NT2/D1 (cell line): ENCODE results near the gene PDCD2L.

Experiments
- SUZ12 ChIP-seq: IDR thresholded peaks from 2 replicates; pipeline ENCODE4 v1.6.1; 2011; ENCODE audit not compliant: insufficient read length, insufficient read depth; ENCODE audit errors: extremely low read depth
- YY1 ChIP-seq: IDR thresholded peaks from 2 replicates; pipeline ENCODE4 v1.6.1; 2011; ENCODE audit not compliant: insufficient read length, insufficient read depth
- ZNF274 ChIP-seq: IDR thresholded peaks from 2 replicates; pipeline ENCODE4 v1.6.1; 2011; ENCODE audit warnings: mild to moderate bottlenecking, low read depth, low read length

GRCh38 chr19:34411216-34411615 lies 7.0 kb downstream of the PDCD2L start:
- TF ChIP-seq ZNF274 (no peak), YY1 (no peak), SUZ12 (no peak)
